HG02588 (cell line): Measurements from ENCODE around the gene FNDC10.
"Not testable (repeated sequence)": the region's sequence is repeated elsewhere in the genome, so short reads cannot be mapped to it uniquely, and the experiment has no call there.

ENCODE experiments used
- ATAC-seq: cut with Tn5 transposase; IDR thresholded peaks from one replicate; pipeline ENCODE4 v1.9.1; 2021; ENCODE audit warnings: mild to moderate bottlenecking, moderate library complexity; ENCODE audit not compliant: unreplicated experiment

Gene FNDC10

GRCh38 chr1:1599030-1599934 is 653 bp downstream of the FNDC10 start:
- no peak for ATAC-seq

- no peak for ATAC-seq
Observed at GRCh38 chr1:1598720-1599029, 1.3 kb downstream of the FNDC10 start.

- ATAC-seq: no peak
Observed at GRCh38 chr1:1598051-1598719, 1.8 kb downstream of the FNDC10 start.

- ATAC-seq: no peak
Observed at GRCh38 chr1:1597275-1597930, 2.5 kb downstream of the FNDC10 start.

GRCh38 chr1:1596493-1597274 is 3.3 kb downstream of the FNDC10 start:
- no peak for ATAC-seq

- ATAC-seq: not testable (repeated sequence)
Observed at GRCh38 chr1:1595341-1595740, 4.6 kb downstream of the FNDC10 start.

- no peak for ATAC-seq
Observed at GRCh38 chr1:1594602-1595260, 5.2 kb downstream of the FNDC10 start.

- no peak for ATAC-seq
Observed at GRCh38 chr1:1593834-1594601, 5.9 kb downstream of the FNDC10 start.

GRCh38 chr1:1591452-1591851 is 8.5 kb downstream of the FNDC10 start:
- ATAC-seq: no peak

GRCh38 chr1:1583347-1584010 is 16.5 kb downstream of the FNDC10 start:
- ATAC-seq: no peak

- ATAC-seq: no peak
Observed at GRCh38 chr1:1582585-1583346, 17.2 kb downstream of the FNDC10 start.

GRCh38 chr1:1578371-1578940 is 21.5 kb downstream of the FNDC10 start:
- ATAC-seq: no peak

- ATAC-seq: no peak
Observed at GRCh38 chr1:1577367-1578011, 22.4 kb downstream of the FNDC10 start.

- ATAC-seq: peak; percentile 76
Observed at GRCh38 chr1:1574721-1575537, 25.0 kb downstream of the FNDC10 start, which contains the start of gene SSU72. Gene SSU72 (minus strand): TSS chr1:1574863. CDS start chr1:1574557, 306 bp downstream.

- ATAC-seq: peak; percentile 67
Observed at GRCh38 chr1:1573843-1574720, 25.9 kb downstream of the FNDC10 start.

GRCh38 chr1:1569341-1569740 is 30.6 kb downstream of the FNDC10 start:
- no peak for ATAC-seq
